Upper lobe of left lung (tissue), 4 donors: ENCODE data around the gene ADGB.

Source experiments
- EP300 ChIP-seq, 4 donors: sonication (generic); formaldehyde crosslinking; IDR thresholded peaks; one replicate each; pipeline ENCODE4 v1.5.1; 2017; ENCODE audit warnings: antibody characterized with exemption in 4 of 4, control low read depth in 2 of 4
- POLR2A ChIP-seq, 4 donors: fragments of 450-650 bp; IDR thresholded peaks; one replicate each; pipeline ENCODE4 v1.5.1; 2016 to 2017; ENCODE audit warnings: antibody characterized with exemption in 4 of 4, mild to moderate bottlenecking in 2 of 4
- POLR2AphosphoS5 ChIP-seq, 2 donors: sonication (generic); formaldehyde crosslinking; IDR thresholded peaks; one replicate each; pipeline ENCODE4 v1.5.1; 2017; ENCODE audit warnings: antibody characterized with exemption in 2 of 2
- TF ChIP-seq, protein P1 (sequence below), 6 experiments: fragments of 450-650 bp in 4 of 6; fragments of 200-600 bp in 2 of 6; sonication (generic) in 2 of 6; IDR thresholded peaks; one replicate each; pipeline ENCODE4 v1.5.1; 2016 to 2019; ENCODE audit warnings: antibody characterized with exemption in 6 of 6

DNA sequence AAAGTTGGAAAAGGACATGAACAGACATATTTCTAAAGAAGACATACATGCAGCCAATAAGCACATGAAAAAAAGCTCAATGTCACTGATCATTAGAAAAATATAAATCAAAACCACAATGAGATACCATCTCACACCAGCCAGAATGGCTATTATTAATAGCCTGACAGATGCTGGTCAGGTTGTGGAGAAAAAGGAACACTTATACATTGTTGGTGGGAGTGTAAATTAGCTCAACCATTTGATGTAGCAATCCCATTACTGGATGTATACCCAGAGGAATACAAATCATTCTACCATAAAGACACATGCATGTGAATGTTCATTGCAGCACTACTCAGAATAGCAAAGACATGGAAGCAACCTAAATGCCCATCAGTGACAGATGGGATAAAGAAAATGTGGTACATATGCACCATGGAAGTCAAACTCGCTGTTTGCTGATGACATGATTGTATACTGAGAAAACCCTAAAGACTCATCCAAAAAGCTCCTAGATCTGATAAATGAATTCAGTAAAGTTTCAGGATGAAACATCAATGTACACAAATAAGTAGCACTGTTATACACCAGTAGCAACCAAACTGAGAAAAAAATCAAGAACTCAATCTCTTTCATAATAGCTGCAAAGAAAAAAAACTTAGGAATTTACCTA is 196.8 kb downstream of the ADGB start:
- TF ChIP-seq, protein P1, sequence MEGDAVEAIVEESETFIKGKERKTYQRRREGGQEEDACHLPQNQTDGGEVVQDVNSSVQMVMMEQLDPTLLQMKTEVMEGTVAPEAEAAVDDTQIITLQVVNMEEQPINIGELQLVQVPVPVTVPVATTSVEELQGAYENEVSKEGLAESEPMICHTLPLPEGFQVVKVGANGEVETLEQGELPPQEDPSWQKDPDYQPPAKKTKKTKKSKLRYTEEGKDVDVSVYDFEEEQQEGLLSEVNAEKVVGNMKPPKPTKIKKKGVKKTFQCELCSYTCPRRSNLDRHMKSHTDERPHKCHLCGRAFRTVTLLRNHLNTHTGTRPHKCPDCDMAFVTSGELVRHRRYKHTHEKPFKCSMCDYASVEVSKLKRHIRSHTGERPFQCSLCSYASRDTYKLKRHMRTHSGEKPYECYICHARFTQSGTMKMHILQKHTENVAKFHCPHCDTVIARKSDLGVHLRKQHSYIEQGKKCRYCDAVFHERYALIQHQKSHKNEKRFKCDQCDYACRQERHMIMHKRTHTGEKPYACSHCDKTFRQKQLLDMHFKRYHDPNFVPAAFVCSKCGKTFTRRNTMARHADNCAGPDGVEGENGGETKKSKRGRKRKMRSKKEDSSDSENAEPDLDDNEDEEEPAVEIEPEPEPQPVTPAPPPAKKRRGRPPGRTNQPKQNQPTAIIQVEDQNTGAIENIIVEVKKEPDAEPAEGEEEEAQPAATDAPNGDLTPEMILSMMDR (IDR thresholded peaks at IDR 0.05): no peak
- TF ChIP-seq POLR2AphosphoS5 (IDR thresholded peaks at IDR 0.05) (no peak), POLR2A (IDR thresholded peaks at IDR 0.05) (no peak), EP300 (IDR thresholded peaks at IDR 0.05) (no peak)
